ENCODE results near the gene GAPDH.
"Not testable (repeated sequence)": the region's sequence is repeated elsewhere in the genome, so short reads cannot be mapped to it uniquely, and the experiment has no call there.

GAPDH gene

DNA sequence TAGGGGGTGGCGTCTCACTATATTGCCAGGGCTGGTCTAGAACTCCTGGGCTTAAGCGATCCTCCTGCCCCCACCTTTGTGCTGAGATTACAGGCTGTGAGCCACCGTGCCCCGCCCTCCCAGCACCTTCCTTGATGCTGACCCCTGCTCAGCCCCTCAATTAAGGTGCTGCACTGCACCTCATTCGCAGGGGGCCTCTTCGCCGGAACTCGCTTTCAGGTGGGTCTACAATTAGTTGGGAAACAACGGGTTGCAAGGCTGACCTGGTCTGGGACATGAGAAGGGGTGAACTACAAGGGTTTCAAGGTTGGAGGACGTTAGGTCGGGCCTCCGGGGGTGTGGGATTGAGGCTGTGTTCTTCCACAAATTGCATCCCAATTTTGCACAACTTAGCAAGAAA lies 35.0 kb downstream of the GAPDH start:
- DNase-seq, result no peak

DNA sequence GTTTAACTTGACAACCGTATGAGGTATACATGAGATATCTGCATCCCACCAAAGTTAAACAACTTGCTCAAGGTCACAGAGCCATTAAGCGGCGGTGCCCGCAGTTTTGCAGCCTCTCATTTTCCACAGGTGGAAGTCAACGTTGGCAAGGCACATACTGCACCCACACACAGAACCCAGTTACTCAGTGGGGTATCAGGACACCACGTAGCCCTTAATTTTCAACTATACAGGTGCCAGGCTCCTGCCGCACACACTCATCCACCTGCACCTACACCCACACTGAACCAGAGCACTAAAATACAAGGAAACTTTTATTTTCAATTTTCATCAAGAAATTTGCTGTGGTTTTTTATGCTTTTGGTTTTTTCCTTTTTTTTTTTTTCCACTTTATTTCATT lies 35.5 kb downstream of the GAPDH start:
- DNase-seq, result no peak

- no peak for DNase-seq
These were observed 36.1 kb downstream of the GAPDH start for GRCh38 chr12:6570264-6570887.

DNA sequence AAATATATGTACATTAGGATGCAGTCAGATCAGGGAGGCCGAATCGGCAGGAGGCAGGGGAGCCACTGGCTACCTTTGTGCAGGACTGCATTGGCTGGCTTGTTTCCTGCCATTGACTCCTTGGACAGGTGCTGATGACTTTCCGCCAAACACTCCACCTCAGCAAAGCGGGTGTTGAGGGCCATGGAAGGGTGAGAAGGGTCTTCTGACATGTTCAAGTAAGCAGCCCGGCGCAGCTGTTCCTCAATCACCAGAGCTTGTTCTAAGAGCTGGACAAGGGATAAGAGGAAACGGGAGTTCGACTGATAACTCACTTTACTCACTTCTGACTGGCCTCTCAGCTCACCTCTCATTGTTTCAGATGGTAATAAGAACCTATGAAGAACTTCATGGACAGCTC lies 38.7 kb downstream of the GAPDH start:
- DNase-seq, result no peak

DNA sequence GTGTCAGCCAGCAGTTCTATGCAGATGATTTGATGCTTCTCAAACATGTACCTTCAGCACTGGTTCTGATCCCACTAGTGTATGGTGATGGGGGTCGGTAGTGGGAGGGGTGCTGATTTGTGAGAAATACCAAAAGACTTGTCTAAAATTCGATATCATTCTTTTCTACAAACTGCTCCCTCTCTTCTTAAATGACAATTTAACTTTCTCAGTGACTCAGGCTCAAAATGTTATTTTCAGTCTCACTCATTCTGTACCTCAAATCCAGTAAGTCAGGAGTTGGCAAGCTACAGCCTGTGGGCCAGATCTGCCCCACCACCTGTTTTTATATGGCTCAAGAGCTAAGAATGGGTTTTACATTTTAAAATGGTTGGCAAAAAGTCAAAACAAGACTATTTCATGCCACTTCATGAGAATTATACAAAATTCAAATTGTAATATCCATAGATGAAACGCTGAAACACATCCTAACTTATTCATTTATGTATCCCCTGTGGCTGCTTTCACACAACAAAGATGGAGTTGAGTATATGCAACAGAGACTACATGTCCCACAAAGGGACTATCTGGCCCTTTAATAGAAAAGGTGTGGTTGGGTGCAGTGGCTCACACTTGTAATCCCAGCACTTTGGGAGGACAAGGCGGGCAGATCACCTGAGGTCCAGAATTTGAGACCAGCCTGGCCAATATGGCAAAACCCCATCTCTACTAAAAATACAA lies 40.4 kb downstream of the GAPDH start:
- no peak for DNase-seq

GRCh38 chr12:6575648-6576047 lies 41.3 kb downstream of the GAPDH start:
- no peak for DNase-seq

GRCh38 chr12:6582196-6582595 lies 47.9 kb downstream of the GAPDH start:
- DNase-seq, result no peak

DNA sequence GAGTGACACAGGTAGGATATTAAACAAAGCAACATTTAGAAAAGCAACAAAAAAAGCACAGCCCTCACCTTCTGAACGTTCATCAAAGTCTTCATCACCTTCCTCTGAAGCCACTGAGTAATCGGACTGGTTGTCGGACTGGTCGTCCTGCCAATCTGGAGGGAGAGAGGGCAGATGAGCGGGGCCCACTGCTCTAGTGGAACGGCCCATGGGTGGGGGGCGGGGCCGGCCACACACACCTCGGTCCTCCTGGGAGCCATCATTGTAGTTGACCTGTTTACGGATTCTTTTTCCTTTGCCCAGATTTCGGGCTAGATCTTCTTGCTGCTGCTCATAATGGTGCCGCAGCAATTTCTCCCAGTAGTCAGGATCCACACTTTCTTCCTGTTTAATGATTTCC lies 48.6 kb downstream of the GAPDH start:
- no peak for DNase-seq

DNA sequence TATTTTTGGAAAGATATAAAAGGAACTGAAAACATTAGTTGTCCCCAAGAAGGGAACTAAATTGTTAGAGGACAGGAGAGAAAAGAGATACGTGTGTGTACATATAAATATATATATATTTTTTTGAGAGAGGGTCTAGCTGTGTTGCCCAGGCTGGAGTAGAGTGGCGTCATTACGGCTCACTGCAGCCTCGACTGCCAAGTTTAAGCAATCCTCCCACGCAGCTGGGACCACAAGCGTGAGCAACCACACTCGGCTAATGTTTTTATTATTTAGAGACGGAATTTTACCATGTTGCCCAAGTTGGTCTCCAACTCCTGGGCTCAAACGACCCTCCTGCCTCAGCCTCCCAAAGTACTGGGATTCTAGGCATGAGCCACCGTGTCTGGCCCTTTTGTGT lies 50.0 kb downstream of the GAPDH start:
- no peak for DNase-seq

DNA sequence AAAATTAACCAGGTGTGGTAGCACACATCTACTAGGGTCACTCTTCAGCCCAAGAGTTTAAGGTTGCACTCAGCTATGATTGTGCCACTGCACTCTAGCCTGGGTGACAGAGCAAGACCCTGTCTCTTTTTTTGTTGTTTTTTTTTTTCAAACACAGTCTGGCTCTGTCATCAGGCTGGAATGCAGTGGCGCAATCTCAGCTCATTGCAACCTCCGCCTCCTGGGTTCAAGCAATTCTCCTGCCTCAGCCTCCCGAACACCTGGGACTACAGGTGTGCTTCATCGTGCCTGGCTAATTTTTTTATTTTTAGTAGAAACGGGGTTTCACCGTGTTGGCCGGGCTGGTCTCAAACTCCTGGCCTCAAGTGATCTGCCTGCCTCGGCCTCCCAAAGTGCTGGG lies 52.3 kb downstream of the GAPDH start:
- DNase-seq, result not testable (repeated sequence)
